ELR (cell line): ENCODE data around the gene RPA3.

Source experiments
- DNase-seq: peaks from one replicate; pipeline ENCODE4 v3.0.0-alpha.2; 2015; ENCODE audit warnings: low read depth

The RPA3 gene

GRCh38 chr7:7653593-7654187, 64.7 kb downstream of the RPA3 start:
- DNase-seq, result peak; percentile 47

GRCh38 chr7:7652798-7653540, 65.4 kb downstream of the RPA3 start:
- no peak for DNase-seq

DNA sequence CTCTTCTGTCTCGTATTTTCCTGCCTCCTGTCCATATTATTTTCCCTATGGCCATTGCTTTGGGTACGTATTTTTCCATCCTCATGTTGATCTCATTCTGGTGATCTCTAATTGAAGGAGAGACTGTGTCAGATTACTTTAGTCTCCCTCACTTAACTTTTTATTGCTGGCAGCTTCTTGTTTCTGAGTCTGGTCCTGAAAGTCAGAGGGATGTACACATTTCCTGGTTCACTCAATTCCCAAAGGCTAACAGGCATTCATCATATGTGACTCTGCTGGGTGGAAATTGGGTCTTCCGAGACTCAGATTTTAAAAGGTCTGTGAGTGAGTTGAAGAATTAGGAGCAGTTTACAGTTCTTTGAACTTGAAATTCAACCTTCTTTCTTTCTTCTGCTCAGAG, 66.9 kb downstream of the RPA3 start:
- no peak for DNase-seq

GRCh38 chr7:7650682-7651206, 67.7 kb downstream of the RPA3 start:
- no peak for DNase-seq

DNA sequence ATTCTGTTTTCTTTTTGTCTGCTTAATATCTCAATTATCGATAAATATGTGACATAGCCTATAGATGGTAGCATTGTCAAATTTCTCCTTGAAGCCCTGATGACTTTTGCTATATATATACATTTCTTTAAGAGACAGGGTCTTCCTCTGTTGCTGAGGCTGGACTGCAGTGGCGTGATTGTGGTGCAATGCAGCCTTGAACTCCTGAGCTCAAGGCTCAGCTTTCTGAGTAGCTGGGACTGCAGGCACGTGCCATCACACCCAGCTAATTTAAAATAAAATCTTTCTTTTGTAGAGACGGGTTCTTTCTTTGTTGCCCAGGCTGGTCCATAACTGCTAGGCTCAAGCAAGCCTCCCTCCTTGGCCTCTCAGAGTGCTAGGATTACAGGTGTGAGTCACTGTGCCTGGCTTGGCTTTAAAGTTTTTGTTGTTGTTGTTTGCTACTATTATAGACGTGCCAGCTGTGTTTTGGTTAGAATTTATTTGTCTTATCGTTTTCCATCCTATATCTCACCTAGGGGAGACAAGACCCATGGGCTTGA, 70.8 kb downstream of the RPA3 start:
- no peak for DNase-seq

DNA sequence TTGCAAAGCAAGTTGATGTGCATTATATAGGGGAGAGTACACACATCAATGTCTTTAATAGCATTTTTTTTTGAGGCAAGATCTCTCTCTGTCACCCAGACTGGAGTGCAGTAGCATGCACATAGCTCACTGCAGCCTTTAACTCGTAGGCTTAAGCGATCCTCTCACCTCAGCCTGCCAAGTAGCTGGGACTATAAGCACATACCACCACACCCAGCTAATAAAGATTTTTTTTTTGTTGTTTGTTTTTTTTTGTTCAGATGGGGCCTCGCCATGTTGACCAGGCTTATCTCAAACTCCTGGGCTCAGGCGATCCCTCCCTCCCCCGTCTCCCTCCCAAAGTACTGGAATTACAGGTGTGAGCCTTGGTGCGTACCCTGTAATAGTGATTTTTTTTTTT, 76.3 kb downstream of the RPA3 start:
- DNase-seq, result no peak

GRCh38 chr7:7641129-7641663, 77.2 kb downstream of the RPA3 start:
- no peak for DNase-seq

GRCh38 chr7:7640221-7641128, 77.9 kb downstream of the RPA3 start, which contains the start of gene UMAD1:
UMAD1 (plus strand) TSS chr7:7640752; CDS start chr7:7673372, 32,620 bp downstream.
- DNase-seq, result peak; percentile 100

GRCh38 chr7:7639847-7640220, 78.6 kb downstream of the RPA3 start:
- DNase-seq, result peak; percentile 50

DNA sequence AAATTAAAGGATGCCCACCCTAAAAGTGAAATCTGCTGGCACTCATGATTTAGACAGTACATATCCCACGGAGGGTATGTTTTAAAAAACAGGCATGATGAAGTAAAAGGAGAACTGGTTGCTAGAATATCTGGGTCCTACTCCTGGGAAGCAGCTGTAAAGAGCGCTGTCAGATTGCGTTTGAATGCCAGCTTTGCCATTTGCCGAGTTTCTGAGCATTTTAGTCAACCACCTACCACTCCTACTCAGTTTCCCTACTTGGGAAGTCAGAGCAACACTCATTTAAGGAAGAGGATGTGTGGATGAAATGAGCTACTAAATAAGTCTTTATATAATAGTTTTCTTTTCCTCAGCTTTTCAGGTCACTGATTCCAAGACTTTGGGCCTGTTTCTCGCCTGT, 79.0 kb downstream of the RPA3 start:
- DNase-seq, result no peak

DNA sequence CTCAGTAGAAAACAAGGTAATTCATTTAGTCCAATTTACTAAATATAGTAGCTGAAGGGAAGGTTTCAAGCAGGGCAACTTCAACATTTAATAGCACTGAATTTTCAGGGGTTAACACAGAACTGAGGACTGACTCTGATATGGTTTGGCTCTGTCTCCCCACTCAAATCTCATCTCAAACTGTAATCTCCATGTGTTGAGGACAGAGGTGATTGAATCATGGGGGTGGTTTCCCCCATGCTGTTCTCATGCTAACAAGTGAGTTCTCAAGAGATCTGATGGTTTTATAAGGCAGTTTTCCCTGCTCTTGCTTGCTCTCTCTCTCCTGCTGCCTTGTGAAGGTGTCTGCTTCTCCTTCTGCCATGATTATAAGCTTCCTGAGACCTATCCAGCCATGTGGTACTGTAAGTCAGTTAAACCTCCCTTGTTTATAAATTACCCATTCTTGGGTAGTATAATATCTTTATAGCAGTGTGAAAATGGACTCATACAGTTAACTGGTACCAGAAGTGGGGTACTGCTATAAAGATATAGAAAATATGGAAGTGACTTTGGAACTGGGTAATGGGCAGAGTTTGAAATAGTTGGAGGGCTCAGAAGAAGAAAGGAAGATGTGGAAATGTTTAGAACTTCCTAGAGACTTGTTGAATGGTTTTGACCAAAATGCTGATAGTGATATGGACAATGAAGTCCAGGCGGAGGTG, 87.6 kb downstream of the RPA3 start:
- no peak for DNase-seq

DNA sequence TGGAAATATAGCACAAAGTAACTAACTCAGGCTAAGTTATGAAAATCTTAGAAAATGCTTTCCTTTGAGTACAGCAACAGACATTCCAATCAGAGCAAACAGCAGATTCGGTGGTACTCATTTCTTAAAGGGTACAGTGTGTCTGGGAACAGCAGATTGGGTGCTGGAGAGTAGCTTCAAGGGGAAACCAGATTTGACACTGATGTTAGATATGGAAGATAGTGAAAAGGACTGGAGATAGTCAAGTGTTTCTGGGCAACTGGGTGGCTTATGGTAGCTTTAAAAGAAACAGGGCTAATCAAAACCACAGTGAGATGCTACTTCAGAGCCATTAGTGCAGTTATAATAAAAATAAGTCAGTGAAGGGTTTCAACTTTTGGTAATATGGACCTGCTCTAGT, 89.9 kb downstream of the RPA3 start:
- no peak for DNase-seq

GRCh38 chr7:7620644-7621210, 97.7 kb downstream of the RPA3 start:
- no peak for DNase-seq

- DNase-seq, result no peak
These were observed 98.2 kb downstream of the RPA3 start for GRCh38 chr7:7620236-7620635.

DNA sequence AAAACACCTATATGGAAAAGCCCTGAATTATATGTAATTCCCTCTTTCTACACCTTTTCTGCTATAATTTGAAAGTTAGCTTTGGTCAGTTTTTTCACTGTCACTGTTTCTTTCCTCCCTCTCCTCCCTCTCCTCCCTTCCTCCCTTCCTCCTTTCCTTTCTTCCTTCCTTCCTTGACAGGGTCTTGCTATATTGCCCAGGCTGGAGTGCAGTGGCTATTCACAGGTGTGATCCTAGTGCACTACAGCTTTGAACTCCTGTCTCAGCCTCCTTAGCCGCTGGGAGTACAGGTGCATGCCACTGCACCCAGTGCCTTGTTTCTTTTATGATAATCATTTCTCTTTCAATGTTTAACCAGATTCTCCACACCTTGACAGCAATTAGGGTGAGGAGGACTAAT, 100.0 kb downstream of the RPA3 start:
- no peak for DNase-seq

- no peak for DNase-seq
These were observed 100.9 kb downstream of the RPA3 start for GRCh38 chr7:7617550-7617949.

DNA sequence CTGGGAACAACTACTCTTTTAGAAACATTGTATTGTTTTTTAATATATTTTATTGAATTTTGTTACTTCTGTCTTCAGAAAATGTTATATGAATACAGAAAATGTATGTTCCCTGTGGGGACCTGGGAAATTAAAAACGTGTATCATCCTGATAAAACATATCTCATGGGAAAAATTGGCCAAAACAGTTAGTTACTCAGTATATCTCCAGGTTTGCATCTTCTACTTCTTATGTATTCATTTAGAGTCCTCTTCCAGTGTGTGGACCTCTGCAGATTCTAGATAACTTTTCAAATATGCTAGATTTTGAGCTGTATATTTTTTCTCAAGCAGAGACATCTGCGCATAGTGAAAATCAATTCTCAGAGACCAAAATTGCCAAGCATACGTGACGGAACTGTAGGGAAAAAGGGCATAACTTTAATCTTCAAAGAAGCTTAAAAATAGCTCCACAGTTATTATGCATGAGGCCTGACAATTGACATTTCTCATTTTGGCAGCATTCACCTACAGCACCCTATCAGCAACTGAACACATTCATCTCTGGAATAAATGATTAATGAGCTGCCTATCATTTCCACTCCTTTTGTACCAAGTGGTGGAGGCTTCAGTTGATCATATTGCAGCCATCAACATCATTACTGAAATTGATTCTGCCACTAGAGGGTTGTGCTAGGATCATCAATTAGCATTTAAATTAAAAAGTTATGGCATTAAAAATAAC, 104.2 kb downstream of the RPA3 start:
- DNase-seq, result no peak

GRCh38 chr7:7613210-7613609, 105.2 kb downstream of the RPA3 start:
- DNase-seq, result no peak

- DNase-seq, result no peak
These were observed 105.9 kb downstream of the RPA3 start for GRCh38 chr7:7612519-7612918.

DNA sequence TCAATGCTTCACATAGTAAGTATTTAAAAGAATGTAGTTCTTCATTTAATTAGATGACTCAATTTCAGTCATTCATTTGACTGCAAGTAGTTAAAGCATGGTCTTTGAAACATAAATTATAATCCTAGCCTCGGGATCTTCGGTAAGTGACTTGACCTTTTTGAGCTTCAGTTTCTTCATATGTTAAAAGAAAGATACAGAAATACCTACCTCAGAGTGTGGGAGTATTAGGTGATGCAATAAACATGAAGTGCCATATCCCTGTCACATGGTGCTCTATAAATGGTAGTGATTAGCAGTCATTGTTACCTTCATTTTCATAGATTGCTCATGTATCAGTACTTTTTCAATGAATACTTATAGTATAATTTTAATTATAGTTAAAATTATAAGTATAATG, 109.1 kb downstream of the RPA3 start:
- no peak for DNase-seq
